ENCODE measurements around the gene TCF4.

Gene TCF4

GRCh38 chr18:55489034-55489986 is 98.7 kb downstream of the TCF4 start:
- H3K4me3 ChIP-seq (ENCODE audit: low read length) = no peak overlapping the region
- no peak for DNase-seq (ENCODE audit: low read depth)
- no peak for TF ChIP-seq CTCF (IDR thresholded peaks at IDR 0.05; ENCODE audit: insufficient read depth, low read depth, low read length, missing control alignments)

GRCh38 chr18:55488473-55488872 is 99.5 kb downstream of the TCF4 start:
- TF ChIP-seq CTCF (IDR thresholded peaks at IDR 0.05; ENCODE audit: insufficient read depth, low read depth, low read length, missing control alignments) = no peak
- H3K4me3 ChIP-seq (ENCODE audit: low read length) = no peak overlapping the region
- no peak for DNase-seq (ENCODE audit: low read depth)

GRCh38 chr18:55487997-55488396 is 100.0 kb downstream of the TCF4 start:
- no peak for DNase-seq (ENCODE audit: low read depth)
- H3K4me3 ChIP-seq (ENCODE audit: low read length) = no peak overlapping the region
- TF ChIP-seq CTCF (IDR thresholded peaks at IDR 0.05; ENCODE audit: insufficient read depth, low read depth, low read length, missing control alignments) = no peak

- no peak for DNase-seq (ENCODE audit: low read depth)
- no peak overlapping the region for H3K4me3 ChIP-seq (ENCODE audit: low read length)
- no peak for TF ChIP-seq CTCF (IDR thresholded peaks at IDR 0.05; ENCODE audit: insufficient read depth, low read depth, low read length, missing control alignments)
Observed at GRCh38 chr18:55486936-55487335, 101.1 kb downstream of the TCF4 start.

GRCh38 chr18:55485666-55486065 is 102.3 kb downstream of the TCF4 start:
- no peak overlapping the region for H3K4me3 ChIP-seq (ENCODE audit: low read length)
- peak; percentile 17 for DNase-seq (ENCODE audit: low read depth)
- no peak for TF ChIP-seq CTCF (IDR thresholded peaks at IDR 0.05; ENCODE audit: insufficient read depth, low read depth, low read length, missing control alignments)

GRCh38 chr18:55484773-55485172 is 103.2 kb downstream of the TCF4 start:
- H3K4me3 ChIP-seq (ENCODE audit: low read length) = no peak overlapping the region
- DNase-seq (ENCODE audit: low read depth) = no peak
- TF ChIP-seq CTCF (IDR thresholded peaks at IDR 0.05; ENCODE audit: insufficient read depth, low read depth, low read length, missing control alignments) = no peak

Data from epithelial cell of esophagus (primary cell).